ENCODE results near the gene PCNT.

- TF ChIP-seq CTCF (conservative IDR thresholded peaks at IDR 0.05 in 1 of 2, IDR thresholded peaks at IDR 0.05 in 1 of 2; ENCODE audit: extremely low read depth in 1 of 2, insufficient read depth in 1 of 2, low read depth in 1 of 2, low read length in 2 of 2), result no peak
- TF ChIP-seq EZH2 (IDR thresholded peaks at IDR 0.05; ENCODE audit: borderline replicate concordance, low read length), result no peak
Observed at GRCh38 chr21:46486481-46487126, 162.6 kb downstream of the PCNT start.

All from mammary epithelial cell (primary cell).